Tibial nerve (tissue), 4 donors: Measurements from ENCODE around the gene ACTL6B. TPM values are rescaled to one million over a fixed set of nuclear protein-coding genes. Genes with fewer than 3 reads are reported as not detected.

Source experiments
- DNase-seq, 2 donors: peaks; one replicate each; pipeline ENCODE4 v3.0.0-alpha.2; 2019; ENCODE audit warnings: low spot score in 2 of 2
- H3K27ac ChIP-seq, 4 donors: fragments of 200-600 bp; sonication (generic) in 3 of 4; one replicate each; pipeline ENCODE4 v1.5.1; 2017 to 2019; ENCODE audit warnings: mild to moderate bottlenecking in 1 of 4
- H3K27me3 ChIP-seq, 2 donors: fragments of 200-600 bp; sonication (generic) in 1 of 2; one replicate each; pipeline versions ENCODE4 v1.5.1 to v1.6.0; 2017 to 2019
- H3K36me3 ChIP-seq, 3 donors: fragments of 200-600 bp; sonication (generic); one replicate each; pipeline ENCODE4 v1.5.1; 2018 to 2019
- H3K4me1 ChIP-seq, 4 donors: fragments of 200-600 bp; sonication (generic) in 3 of 4; one replicate each; pipeline ENCODE4 v1.5.1; 2017 to 2019
- H3K4me3 ChIP-seq, 4 donors: fragments of 200-600 bp; sonication (generic) in 3 of 4; one replicate each; pipeline ENCODE4 v1.5.1; 2017 to 2019; ENCODE audit warnings: mild to moderate bottlenecking in 1 of 4, moderate library complexity in 1 of 4
- H3K9me3 ChIP-seq, 4 donors: fragments of 200-600 bp; sonication (generic) in 3 of 4; one replicate each; pipeline ENCODE4 v1.5.1; 2017 to 2019
- CTCF ChIP-seq, 5 experiments: fragments of 200-600 bp in 3 of 5; fragments of 450-650 bp in 2 of 5; sonication (generic) in 3 of 5; IDR thresholded peaks; one replicate each; pipeline ENCODE4 v1.5.1; 2016 to 2019; ENCODE audit warnings: antibody characterized with exemption in 5 of 5, mild to moderate bottlenecking in 3 of 5, moderate library complexity in 2 of 5
- EP300 ChIP-seq, 2 donors: sonication (generic); formaldehyde crosslinking; IDR thresholded peaks; one replicate each; pipeline ENCODE4 v1.6.1; 2017; ENCODE audit warnings: antibody characterized with exemption in 2 of 2, mild to moderate bottlenecking in 1 of 2
- POLR2A ChIP-seq, 2 donors: fragments of 450-650 bp; IDR thresholded peaks; one replicate each; pipeline ENCODE4 v1.6.1; 2017; ENCODE audit warnings: antibody characterized with exemption in 2 of 2, mild to moderate bottlenecking in 2 of 2, moderate library complexity in 2 of 2
- WGBS, 2 donors: methylation state at CpG; one replicate each; pipeline ENCODE4 v1.1.5; 2018; 5-methylcytosine and 5-hydroxymethylcytosine counted together
- total RNA-seq, 4 donors: library from RNA; depleted of rRNA; stranded (reverse); fragments of >200 nt; gene quantifications; one replicate each; pipeline ENCODE4 v1.1.0, GENCODE V29; 2016

The ACTL6B gene
- total RNA-seq, 4 donors from 2014 or later: not detected

GRCh38 chr7:100654908-100655831 lies 1.1 kb downstream of the ACTL6B start:
- Histone ChIP-seq H3K27ac (no peak overlapping the region), H3K4me3 (no peak overlapping the region), H3K9me3 (no peaks in the 10 kb centered on the region), H3K27me3 (peaks cover 0 to 78% of the 10 kb centered on the region in 2 donors), H3K4me1 (peaks cover 0 to 6% (median 0%) of the 10 kb centered on the region in 4 donors), H3K36me3 (no peaks in the 10 kb centered on the region)
- DNase-seq: no peak
- 50 to 61% methylated on average over 20 to 25 of the region's 25 CpGs for WGBS, 2 donors
- TF ChIP-seq CTCF (IDR thresholded peaks at IDR 0.05): no peak
- no peak for TF ChIP-seq EP300 (IDR thresholded peaks at IDR 0.05)
- TF ChIP-seq POLR2A (IDR thresholded peaks at IDR 0.05): no peak

- no peak for DNase-seq
- WGBS, 2 donors: 67 to 79% methylated on average over 15 of the region's 15 CpGs
- Histone ChIP-seq H3K27ac (no peak overlapping the region), H3K9me3 (no peaks in the 10 kb centered on the region), H3K4me1 (no peaks in the 10 kb centered on the region), H3K4me3 (no peak overlapping the region), H3K36me3 (no peaks in the 10 kb centered on the region), H3K27me3 (peaks cover 0 to 81% of the 10 kb centered on the region in 2 donors)
- TF ChIP-seq POLR2A (IDR thresholded peaks at IDR 0.05): no peak
- no peak for TF ChIP-seq CTCF (IDR thresholded peaks at IDR 0.05)
- TF ChIP-seq EP300 (IDR thresholded peaks at IDR 0.05): no peak
Measured at GRCh38 chr7:100649826-100650565, 6.3 kb downstream of the ACTL6B start.

- Histone ChIP-seq H3K4me1 (no peaks in the 10 kb centered on the region), H3K27me3 (peaks cover 0 to 74% of the 10 kb centered on the region in 2 donors), H3K36me3 (no peaks in the 10 kb centered on the region), H3K27ac (no peak overlapping the region), H3K9me3 (no peaks in the 10 kb centered on the region), H3K4me3 (no peak overlapping the region)
- TF ChIP-seq CTCF (IDR thresholded peaks at IDR 0.05) (no peak), EP300 (IDR thresholded peaks at IDR 0.05) (no peak), POLR2A (IDR thresholded peaks at IDR 0.05) (no peak)
- DNase-seq: no peak
- WGBS, 2 donors: 59 to 63% methylated on average over 6 to 11 of the region's 11 CpGs
Measured at GRCh38 chr7:100642534-100642907, 13.7 kb downstream of the ACTL6B start.

- Histone ChIP-seq H3K4me1 (no peaks in the 10 kb centered on the region), H3K27ac (no peak overlapping the region), H3K27me3 (peaks cover 0 to 69% of the 10 kb centered on the region in 2 donors), H3K36me3 (no peaks in the 10 kb centered on the region), H3K4me3 (no peak overlapping the region), H3K9me3 (no peaks in the 10 kb centered on the region)
- 64 to 90% methylated on average over 7 to 9 of the region's 10 CpGs for WGBS, 2 donors
- TF ChIP-seq POLR2A (IDR thresholded peaks at IDR 0.05) (no peak), EP300 (IDR thresholded peaks at IDR 0.05) (no peak)
- no peak for DNase-seq
Measured at GRCh38 chr7:100641860-100642533, 14.3 kb downstream of the ACTL6B start.

GRCh38 chr7:100641463-100641859 lies 14.8 kb downstream of the ACTL6B start, which contains the start of gene TFR2:
Gene TFR2 (minus strand): TSS chr7:100641552. CDS start chr7:100641509, 43 bp downstream.
- Histone ChIP-seq H3K4me3 (no peak within 1 kb of the TSS), H3K4me1 (no peaks in the 10 kb centered on the region), H3K36me3 (no peaks in the 10 kb centered on the region), H3K9me3 (no peaks in the 10 kb centered on the region), H3K27me3 (peaks cover 0 to 63% of the 10 kb centered on the region in 2 donors), H3K27ac (no peak within 1 kb of the TSS)
- WGBS, 2 donors: 49 to 60% methylated on average over 7 to 10 of the region's 10 CpGs
- DNase-seq: no peak
- TF ChIP-seq CTCF (IDR thresholded peaks at IDR 0.05) (no peak), EP300 (IDR thresholded peaks at IDR 0.05) (no peak)
